Type B pancreatic cell (in vitro differentiated cells): ENCODE measurements around the gene NUCB1. TPM values are rescaled to one million over a fixed set of nuclear protein-coding genes. Genes with fewer than 3 reads are reported as not detected.
"Not testable (repeated sequence)": the region's sequence is repeated elsewhere in the genome, so short reads cannot be mapped to it uniquely, and the experiment has no call there.

Experiments used
- DNase-seq: peaks from one replicate; pipeline ENCODE4 v3.0.0; 2021; ENCODE audit warnings: mixed read lengths; ENCODE audit not compliant: unreplicated experiment; ENCODE audit errors: extremely low spot score
- H3K27ac Mint-ChIP-seq: 2 replicates; pipeline ENCODE4 v1.8.0; 2021; ENCODE audit warnings: mild to moderate bottlenecking, mixed read lengths
- H3K27me3 Mint-ChIP-seq: 2 replicates; pipeline ENCODE4 v1.8.0; 2021; ENCODE audit warnings: mixed read lengths
- H3K36me3 Mint-ChIP-seq: 2 replicates; pipeline ENCODE4 v1.8.0; 2021; ENCODE audit warnings: mixed read lengths
- H3K4me1 Mint-ChIP-seq: one replicate; pipeline ENCODE4 v1.8.0; 2021; ENCODE audit warnings: mixed read lengths; ENCODE audit not compliant: unreplicated experiment
- H3K4me3 Mint-ChIP-seq: 2 replicates; pipeline ENCODE4 v1.8.0; 2021; ENCODE audit warnings: mild to moderate bottlenecking, mixed read lengths
- H3K9me3 Mint-ChIP-seq: 2 replicates; pipeline ENCODE4 v1.8.0; 2021; ENCODE audit warnings: mixed read lengths
- CTCF ChIP-seq: fragments of 200-600 bp; sonication (generic); conservative IDR thresholded peaks from 2 replicates; pipeline ENCODE4 v1.5.0; 2021; ENCODE audit warnings: antibody characterized with exemption, mild to moderate bottlenecking
- total RNA-seq: library from RNA; stranded (reverse); gene quantifications from 2 replicates; pipeline ENCODE4 v1.2.1, GENCODE V29; 2021; ENCODE audit warnings: low replicate concordance

The NUCB1 gene
- total RNA-seq, 1 donor from 2014 or later: 202 TPM

- TF ChIP-seq CTCF: no peak
- Mint-ChIP-seq H3K27me3 (no peaks in the 10 kb centered on the region), H3K27ac (no peak overlapping the region), H3K4me1 (no peaks in the 10 kb centered on the region), H3K4me3 (no peak overlapping the region), H3K9me3 (peaks cover 4% of the 10 kb centered on the region), H3K36me3 (peaks cover under 1% of the 10 kb centered on the region)
- no peak for DNase-seq
These were observed 16.4 kb upstream of the NUCB1 start for GRCh38 chr19:48883726-48884125.

GRCh38 chr19:48887861-48888612, 12.1 kb upstream of the NUCB1 start:
- Mint-ChIP-seq H3K27me3 (no peaks in the 10 kb centered on the region), H3K9me3 (no peaks in the 10 kb centered on the region), H3K4me3 (no peak overlapping the region), H3K4me1 (no peaks in the 10 kb centered on the region), H3K27ac (no peak overlapping the region), H3K36me3 (no peaks in the 10 kb centered on the region)
- TF ChIP-seq CTCF: no peak
- DNase-seq: no peak

GRCh38 chr19:48889496-48889895, 10.6 kb upstream of the NUCB1 start:
- H3K27me3 Mint-ChIP-seq, H3K36me3 Mint-ChIP-seq, H3K9me3 Mint-ChIP-seq: not testable (repeated sequence)

GRCh38 chr19:48890551-48890950, 9.6 kb upstream of the NUCB1 start:
- Mint-ChIP-seq H3K4me3 (no peak overlapping the region), H3K4me1 (no peaks in the 10 kb centered on the region), H3K9me3 (no peaks in the 10 kb centered on the region), H3K36me3 (no peaks in the 10 kb centered on the region), H3K27me3 (no peaks in the 10 kb centered on the region), H3K27ac (no peak overlapping the region)
- DNase-seq: no peak
- no peak for TF ChIP-seq CTCF

More at GRCh38 chr19:48889496-48889895, 10.6 kb upstream of the NUCB1 start:
- not testable (repeated sequence) for H3K27ac Mint-ChIP-seq, DNase-seq, H3K4me3 Mint-ChIP-seq, H3K4me1 Mint-ChIP-seq

GRCh38 chr19:48895226-48895625, 4.9 kb upstream of the NUCB1 start:
- TF ChIP-seq CTCF: no peak
- Mint-ChIP-seq H3K27me3 (no peaks in the 10 kb centered on the region), H3K4me1 (peaks cover 6% of the 10 kb centered on the region), H3K27ac (no peak overlapping the region), H3K4me3 (no peak overlapping the region), H3K36me3 (peaks cover 5% of the 10 kb centered on the region), H3K9me3 (no peaks in the 10 kb centered on the region)
- no peak for DNase-seq

GRCh38 chr19:48896191-48896720, 3.9 kb upstream of the NUCB1 start:
- TF ChIP-seq CTCF: no peak
- H3K27me3 Mint-ChIP-seq: no peaks in the 10 kb centered on the region
- no peak for DNase-seq

More at GRCh38 chr19:48896191-48896720, 3.9 kb upstream of the NUCB1 start:
- no peak overlapping the region for H3K4me3 Mint-ChIP-seq
- H3K4me1 Mint-ChIP-seq: peaks cover 13% of the 10 kb centered on the region
- H3K36me3 Mint-ChIP-seq: peaks cover 9% of the 10 kb centered on the region
- H3K9me3 Mint-ChIP-seq: no peaks in the 10 kb centered on the region
- H3K27ac Mint-ChIP-seq: no peak overlapping the region
